T-helper 9 cell (primary cell): Measurements from ENCODE around the gene CD274.

Experiments used
- DNase-seq: peaks from one replicate; pipeline ENCODE4 v3.0.0-alpha.2; 2020

The CD274 gene

DNA sequence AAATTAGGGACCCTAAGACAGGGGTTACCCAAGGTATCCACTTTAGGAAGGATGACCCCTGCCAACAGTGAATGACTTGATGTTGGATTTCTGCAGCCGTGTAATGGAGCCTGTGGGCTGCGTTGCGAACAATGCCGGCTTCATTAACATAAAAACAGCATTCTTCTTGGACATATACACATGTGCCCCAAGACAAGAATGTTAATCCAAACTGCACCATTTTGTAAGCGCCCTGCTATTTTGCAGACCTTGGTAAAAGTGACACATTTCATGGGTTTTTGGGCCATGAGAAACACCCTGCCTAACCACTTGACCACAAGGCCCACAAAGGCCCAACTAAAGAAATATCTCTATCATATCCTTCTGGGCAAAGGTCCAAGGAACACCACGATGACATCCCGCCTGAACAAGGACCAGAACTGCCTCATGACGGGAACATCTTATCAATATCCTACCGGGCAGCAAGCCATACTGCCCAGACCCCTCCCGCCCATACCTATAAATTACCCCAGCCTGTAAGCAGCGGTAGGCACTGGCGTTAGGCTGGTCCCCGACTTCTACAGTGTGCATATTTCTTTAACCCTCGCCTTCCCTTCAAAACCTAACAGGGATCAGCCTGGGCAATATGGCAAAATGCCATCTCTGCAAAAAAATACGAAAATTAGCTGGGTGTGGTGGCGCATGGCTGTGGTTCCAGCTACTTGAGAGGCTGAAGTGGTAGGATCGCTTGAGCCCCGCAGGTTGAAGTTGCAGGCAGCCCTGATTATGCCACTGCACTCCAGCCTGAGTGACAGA, 50.3 kb downstream of the CD274 start:
- no peak for DNase-seq

DNA sequence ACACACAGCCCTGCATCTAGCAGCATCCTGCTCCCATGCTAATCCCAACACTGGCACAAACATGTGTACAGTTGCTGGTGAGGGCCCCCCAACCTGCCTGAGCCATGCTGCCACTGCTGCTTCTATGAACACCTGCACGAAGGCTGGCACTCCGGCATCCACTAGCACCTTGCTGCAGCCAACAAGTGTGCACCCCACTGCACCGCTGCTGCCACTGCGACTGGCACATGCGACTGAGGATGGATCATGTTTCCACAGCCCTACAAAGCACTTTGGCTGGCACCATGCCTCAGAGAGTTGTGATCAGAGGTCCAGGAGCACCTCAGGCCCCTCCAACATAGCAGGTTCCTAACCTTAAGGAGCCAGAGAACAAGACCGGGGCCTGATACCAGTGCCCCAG, 52.2 kb downstream of the CD274 start:
- no peak for DNase-seq

DNA sequence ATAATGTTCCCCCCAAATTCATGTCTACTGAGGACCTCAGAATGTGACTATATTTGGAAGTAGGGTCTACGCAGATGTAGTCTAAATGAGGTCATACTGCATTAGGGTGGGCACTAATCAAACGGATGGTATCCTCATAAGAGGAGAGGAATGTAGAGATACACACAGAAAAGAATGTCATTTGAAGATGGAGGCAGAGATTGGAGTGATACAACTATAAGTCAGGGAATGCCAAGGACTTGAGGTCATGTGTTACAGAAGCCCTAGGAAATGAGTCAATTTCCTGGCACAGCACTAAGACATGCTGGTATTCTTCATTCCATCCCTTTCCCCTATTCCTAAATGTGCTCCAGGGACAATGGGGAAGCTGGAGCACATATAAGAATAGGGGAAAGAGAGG, 59.2 kb downstream of the CD274 start:
- no peak for DNase-seq

DNA sequence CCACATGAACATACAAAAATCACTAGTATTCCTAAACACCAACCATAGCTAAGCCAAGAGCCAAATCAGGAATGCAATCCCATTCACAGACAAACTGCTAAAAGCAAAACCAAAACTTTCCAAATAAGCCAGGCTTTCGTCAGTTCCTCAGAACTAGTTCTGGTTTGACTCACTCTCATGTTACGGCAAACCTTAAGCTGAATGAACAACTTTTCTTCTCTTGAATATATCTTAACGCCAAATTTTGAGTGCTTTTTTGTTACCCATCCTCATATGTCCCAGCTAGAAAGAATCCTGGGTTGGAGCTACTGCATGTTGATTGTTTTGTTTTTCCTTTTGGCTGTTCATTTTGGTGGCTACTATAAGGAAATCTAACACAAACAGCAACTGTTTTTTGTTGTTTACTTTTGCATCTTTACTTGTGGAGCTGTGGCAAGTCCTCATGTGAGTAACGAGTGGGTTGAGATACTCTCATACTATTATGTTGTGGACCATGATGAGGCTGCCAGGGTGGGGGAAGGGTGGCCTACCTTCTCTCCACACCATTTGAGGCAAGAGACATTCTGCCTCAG, 60.1 kb downstream of the CD274 start, which contains the start of gene PDCD1LG2:
PDCD1LG2 (plus strand) TSS at position 172 of the 572 bp plus-strand sequence. CDS start 12,016 bp downstream, outside the sequence.
- DNase-seq: no peak

DNA sequence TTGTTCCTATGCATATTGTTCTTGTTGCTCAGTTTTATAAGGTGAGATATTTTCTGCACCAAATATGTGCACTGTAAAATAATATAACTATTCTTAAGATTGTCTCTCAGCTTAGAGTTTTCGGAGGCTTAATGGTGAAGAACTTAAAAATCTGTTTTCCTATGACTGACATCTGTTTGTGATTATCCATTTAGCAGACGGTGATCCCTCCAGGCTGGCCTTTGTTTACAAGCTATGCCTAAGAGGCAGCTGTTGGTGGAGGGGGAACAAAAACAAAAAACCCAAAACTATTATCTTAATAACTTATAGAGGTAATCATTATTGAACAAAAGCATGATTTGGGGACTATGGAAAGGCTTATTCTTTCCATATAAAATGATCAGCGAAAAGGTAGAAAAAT, 60.6 kb downstream of the CD274 start:
- no peak for DNase-seq

DNA sequence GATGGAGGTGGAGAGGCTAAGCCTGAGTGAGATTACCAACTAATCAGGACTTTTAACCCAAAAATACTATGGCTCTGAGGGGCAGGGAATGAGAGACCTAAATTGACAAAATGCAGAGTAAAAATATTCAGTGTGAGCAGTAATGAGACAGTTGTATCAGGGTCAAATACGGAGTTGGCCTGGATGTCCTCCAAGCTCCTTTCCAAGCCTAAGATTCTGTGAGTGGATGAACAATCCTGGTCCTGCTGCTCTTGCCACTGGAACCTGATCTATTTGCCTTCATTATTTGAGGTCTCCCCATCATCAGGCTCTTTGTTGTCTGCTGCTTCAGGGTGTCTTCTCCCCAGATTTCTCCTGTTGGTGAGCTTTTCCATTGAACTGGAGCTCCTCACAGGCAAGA, 61.1 kb downstream of the CD274 start:
- DNase-seq: no peak

DNA sequence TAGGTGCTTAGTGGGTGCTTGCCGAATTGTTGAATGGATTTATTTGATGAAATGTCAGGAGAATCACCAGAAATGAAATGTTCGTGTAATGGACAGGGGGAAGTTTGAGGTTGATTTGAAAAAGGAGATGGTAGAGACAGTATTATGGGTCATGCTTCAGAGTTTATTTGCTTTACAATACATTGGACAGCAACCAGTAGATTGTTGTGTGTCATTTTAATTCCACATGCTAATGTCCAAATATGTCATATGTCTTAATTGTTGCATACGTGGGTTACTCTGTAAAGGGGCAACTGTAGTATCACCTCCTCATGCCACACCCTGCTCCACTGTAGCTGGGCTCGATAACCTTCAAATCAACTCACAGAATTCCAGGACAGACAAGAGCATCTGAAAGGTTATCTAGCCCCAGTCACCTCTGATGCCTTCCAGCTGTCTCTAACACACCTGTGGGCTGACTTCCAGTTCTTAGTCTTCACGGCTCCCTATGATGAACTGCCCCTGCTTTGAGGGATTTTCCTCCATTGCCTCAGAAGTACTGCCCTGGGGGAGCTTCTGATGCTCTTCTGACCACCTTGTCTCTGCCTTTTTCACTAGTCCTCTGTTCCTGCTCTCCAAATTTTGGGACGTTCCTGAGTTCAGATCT, 61.7 kb downstream of the CD274 start:
- no peak for DNase-seq

DNA sequence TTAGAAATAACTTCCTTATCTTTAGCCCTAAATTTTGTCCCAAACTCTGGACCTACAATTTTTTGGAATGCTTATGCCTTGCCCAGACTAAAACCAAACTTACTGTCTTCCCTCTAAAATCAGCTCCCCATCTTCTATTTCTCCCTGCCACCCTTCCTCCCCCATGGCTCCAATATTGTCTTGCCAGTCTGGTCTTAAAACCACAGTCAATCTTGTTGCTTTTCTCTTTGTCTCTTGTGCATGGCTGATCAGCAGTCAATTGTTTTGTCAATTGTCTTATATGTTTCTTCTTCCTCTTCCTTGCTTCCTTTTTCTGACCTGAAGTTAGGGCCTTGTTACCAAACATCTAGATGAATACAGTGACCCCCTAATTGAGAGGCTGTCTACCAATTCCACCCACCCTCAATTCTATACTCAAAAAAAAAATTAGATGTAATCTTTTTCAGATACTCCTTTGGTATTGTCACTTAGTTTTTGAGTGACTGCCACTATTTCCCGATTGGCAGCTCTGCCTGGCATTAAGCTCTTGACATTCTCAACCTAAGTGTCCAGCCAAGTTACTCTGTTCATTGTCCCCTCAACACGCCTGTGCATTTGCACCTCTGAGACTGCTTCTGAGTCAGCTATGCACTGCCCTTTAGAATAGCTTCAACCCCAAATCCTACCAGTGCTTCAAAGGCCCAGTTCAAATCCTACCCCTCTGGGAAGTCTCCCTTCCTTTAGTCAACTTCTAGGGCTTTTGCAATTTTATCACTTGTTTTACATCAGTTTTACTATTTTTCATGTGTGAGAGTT, 62.5 kb downstream of the CD274 start:
- DNase-seq: no peak

DNA sequence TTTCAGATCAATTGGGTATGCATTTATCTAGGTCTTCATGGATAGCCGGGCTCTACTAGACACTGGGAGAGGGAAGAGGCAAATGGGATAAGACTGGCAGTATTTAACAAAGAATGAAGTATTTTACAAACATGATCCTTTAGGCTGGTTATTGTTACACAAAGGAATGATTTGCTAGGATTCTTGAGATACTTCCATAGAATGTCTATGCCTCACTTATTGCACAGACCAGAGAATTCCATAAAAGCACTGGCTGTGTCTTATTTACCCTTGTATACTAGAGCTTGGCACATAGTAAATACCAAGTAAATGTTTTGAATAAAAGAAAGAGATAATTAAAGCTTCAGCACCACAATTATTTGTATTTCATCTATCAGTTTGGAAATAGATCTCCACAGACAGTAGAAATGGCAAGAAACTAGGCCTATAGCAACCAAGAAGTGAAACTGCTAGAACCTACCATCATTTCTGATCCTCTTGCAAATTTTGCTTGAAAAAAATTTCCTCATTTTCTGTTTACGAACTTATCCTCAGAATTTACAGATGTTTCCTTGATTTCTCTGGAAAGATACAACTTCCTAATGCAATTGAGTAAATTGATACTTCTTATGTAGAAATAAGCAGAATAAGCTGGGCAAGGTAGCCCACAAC, 63.7 kb downstream of the CD274 start:
- DNase-seq: no peak

DNA sequence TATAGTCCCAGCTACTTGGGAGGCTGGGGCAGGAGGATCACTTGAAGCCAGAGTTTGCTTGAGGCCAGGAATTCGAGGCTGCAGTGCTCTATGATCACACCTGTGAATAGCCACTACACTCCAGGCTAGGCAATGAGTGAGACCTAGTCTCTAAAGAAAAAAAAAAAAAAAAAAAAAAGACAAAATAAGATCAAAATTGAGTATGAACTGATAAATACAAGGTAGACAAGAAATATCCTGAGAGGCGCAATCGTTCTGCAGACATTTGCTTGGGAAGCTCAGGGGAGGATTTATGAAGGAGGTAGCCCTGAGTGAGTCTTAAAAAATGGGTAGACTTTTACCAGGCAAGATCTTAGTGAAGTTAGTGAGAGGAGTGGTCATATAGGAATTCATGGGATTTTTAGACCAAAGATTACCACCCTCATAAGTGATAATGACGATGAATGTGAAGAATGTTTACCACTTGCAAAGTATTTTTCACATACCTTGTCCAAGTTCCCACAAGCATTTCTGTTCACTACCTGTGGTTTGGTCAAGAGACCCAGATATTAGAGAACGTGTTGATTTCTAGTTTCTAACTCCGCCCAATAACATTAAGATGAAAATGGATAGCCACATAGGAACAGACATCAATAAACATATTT, 64.4 kb downstream of the CD274 start:
- no peak for DNase-seq

DNA sequence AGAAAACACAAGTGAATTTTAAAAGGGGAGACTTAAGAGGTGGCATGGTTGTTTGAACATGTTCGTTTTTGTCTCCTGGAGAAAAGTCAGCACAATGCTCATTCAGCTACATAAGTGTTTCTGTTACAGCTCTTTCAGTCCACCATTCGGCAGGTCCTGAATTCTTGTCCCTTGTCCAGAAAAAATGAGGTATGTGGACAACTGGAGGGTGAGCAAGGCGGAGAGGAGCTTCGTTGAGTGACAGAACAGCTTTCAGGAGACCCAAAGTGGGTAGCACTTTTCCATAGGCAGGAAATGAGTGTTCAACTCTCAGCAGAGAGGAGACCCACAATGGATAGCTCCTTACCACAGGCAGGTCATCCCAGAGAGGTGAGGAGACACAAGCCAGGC, 64.9 kb downstream of the CD274 start:
- no peak for DNase-seq

DNA sequence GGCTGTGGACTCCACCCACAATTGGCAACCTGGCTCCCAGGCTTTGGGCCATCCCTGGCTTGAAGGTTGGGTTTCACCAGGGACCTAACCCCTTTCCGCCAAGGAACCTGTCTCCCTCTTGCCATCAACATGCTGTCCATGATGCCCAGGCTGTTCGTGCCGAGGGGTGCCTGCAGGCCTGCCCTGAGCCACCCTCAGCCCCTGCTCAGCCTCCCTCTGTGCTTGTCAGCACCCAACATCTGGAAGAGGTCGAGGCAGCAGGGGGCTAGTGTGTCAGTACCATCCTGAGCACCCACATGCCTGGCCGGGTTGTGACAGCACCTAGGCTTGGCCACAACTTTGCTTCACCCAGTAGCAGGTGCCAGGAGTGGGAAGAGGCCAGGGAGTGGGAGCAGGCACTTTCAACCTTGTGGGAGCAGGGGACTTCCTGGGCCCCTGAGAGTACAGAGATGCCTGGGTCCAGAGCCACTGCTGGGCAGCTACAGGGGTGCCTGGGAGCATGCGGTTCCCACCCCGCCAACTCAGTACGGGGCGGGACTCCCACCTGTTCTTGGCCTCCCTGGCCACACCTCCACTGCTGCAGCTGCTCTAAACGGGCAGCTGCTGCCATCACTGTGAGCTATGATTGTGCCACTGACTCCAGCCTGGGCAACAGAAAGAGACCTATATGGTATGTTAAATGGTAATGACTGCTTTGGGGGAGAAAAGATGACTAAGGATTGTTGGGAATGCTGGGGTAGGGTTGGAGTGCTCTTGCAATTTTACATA, 66.3 kb downstream of the CD274 start:
- DNase-seq: no peak

DNA sequence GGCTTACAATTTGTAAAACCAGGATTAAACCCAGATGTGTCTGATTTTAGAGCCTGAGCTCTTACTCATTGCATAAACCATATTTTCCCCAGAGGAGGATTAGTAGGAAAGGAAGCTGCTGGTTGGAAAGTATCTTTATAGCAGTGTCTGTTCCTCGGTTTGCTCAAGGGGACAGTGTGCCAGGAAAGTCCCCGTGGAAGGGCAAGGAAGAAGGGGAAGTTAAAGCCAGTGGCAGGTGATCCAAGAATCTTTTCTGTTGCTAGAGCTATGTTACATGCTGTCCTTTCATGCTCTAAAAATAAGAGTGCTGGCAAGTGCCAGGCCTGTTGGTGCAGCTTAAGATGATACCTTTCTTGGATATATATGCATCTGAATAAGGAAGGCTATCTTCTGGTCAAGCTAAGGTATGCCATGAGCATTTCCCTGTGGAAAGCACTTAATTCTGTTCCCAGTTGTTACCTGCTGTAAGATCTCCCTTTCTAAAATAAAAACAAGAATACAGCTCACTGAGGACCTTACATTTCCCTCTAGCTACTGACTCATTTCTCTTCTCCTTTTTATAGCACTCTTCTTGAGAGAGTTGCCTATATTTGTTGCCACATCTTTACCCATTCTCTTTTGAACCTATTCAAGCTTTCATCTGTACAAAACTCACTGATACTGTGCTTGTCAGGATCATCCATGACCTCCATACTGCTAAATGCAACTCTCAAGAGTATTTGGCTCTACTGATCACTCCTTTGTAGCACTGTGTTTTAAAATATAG, 68.0 kb downstream of the CD274 start:
- no peak for DNase-seq

DNA sequence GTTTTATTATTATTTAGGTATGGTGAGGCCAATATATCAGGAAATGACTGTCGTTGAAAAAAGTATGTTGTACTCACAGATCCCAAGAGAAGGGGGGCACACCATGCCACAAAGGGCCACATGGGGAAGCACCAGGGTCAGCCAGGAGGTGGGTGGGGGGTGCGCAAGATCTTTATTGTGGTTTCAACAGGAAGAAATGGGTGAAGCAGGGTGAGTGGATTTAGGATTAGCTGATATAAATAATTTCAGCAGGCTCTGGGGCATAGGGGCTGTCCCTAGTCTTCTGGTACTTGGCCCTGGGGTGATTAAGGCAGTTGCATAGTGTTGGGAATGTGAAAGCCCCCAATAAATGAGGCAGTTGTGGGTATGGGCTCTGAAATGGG, 68.6 kb downstream of the CD274 start:
- no peak for DNase-seq
